HG02763 (cell line): ENCODE results near the gene NUP210L.
"Not testable (repeated sequence)": the region's sequence is repeated elsewhere in the genome, so short reads cannot be mapped to it uniquely, and the experiment has no call there.

Source experiments
- ATAC-seq: cut with Tn5 transposase; IDR thresholded peaks from one replicate; pipeline ENCODE4 v1.9.1; 2021; ENCODE audit warnings: mild to moderate bottlenecking, moderate library complexity; ENCODE audit not compliant: unreplicated experiment

Gene NUP210L

DNA sequence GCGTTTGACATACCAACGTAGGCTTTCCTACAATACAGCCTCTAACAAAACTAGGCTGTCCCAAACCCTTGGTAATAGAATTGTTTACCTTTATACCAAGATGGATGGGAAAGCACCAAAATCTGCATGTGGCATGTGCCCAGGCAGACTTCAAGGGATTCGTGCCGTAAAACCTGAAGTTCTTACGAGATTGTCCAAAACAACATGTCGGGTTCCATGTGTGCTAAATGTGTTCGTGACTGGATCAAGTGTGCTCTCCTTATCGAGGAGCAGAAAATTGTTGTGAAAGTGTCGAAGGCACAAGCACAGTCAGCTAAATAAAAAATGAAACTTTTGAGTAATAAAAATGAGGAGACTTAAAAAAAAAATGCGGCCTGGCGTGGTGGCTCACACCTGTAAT lies 159.2 kb downstream of the NUP210L start:
- ATAC-seq = no peak

DNA sequence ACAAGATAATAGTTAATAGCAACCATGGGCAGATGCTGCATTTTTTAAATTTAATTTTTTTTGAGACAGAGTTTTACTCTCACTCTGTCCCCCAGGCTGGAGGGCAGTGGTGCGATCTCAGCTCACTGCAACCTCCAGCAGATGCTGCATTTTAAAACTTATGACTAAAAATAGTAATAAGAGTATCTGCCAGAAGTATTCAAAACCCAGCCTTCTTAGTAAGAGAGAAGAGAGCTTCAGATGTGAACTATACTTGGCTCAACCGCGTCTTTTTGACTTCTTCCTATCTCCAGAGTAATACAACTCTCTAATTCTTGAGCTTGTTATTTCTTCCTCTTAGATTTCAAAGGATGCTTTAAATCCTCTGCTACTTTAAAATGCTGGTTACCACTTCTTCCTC lies 159.7 kb downstream of the NUP210L start:
- no peak for ATAC-seq

DNA sequence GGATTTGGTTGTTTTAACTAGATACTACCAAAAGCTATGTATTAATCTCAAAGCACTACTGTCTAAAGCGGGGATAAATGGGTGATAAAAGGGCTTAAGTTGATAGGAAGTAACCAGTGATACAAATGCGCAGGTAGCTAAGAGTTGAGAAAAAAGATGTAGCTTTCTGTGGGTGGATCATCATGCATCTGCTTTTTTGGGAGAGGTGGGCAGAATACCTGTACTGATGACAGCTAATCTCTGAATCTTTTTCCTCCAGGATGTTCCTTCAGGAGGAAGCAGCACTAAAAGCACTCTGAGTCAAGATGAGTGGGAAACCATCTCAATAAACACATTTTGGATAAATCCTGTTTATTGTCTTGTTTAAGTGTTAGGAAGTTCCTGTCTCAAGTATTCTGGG lies 163.1 kb downstream of the NUP210L start:
- ATAC-seq = no peak

DNA sequence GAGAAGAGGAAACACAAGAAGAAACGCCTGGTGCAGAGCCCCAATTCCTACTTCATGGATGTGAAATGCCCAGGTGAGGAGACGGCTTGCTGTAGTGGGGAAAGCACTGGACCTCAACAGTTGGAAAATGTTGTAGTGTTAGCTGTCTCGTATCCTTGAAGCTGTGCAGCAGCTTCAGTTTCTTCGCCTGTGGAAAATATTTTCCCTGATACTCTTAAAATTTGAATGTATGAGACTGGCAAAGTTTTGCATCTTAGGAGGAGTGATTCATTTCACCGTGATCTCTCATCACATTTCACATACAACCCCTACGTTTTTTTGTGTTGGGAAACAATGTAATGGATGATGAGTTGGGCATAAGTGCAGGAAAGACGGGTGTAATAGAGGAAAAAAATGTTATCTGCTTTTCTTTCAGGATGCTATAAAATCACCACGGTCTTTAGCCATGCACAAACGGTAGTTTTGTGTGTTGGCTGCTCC lies 163.7 kb downstream of the NUP210L start:
- ATAC-seq = no peak

DNA sequence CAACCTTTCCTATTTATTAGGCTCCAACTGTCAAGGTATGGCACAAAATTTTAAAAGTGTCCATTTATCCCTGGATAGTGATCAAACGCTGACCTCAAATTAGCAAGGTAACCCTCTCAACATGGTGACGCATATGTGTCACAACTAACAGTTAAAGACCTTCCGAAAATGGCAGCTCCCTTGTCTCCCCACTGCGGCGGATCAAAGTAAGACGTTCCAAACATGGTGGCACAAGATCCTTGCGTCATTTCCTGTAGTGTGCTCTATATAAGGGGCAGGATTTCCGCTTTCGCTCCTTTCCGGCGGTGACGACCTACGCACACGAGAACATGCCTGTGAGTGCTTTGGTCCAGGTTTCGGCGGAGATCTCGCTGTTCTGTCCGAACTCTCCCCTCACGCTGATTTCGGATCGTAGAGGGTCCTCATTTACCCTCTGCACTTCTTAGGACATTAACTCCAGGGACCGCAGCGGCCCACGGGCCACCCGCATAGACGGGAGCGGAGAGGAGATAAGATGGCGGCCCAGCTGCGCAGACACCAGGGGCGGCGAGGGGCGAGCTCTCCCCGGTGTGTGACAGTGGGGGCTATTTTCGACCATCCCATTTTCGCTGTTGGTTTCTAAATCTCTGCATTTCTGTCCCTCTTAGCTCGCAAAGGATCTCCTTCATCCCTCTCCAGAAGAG lies 164.3 kb downstream of the NUP210L start, which contains the start of gene RPS27:
TSS of gene RPS27 (plus strand) at position 295 of the 683 bp plus-strand sequence. CDS start at position 330, 35 bp downstream.
- peak; percentile 85 for ATAC-seq

DNA sequence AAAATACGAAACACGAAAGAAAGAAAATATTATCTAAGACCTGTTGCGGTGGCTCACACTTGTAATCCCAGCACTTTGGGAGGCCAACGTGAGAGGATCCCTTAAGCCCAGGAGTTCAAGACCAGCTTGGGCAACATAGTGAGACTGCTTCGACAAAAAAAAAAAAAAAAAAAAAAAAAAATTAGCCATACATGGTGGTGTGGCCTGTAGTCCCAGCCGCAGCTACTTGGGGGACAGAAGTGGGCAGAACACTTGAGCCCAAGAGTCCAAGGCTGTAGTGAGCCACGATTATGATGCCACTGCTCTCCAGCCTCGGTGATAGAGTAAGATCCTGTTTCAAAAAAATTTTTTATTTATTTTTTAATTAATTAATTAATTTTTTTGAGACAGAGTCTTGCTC lies 167.3 kb downstream of the NUP210L start:
- ATAC-seq = no peak

DNA sequence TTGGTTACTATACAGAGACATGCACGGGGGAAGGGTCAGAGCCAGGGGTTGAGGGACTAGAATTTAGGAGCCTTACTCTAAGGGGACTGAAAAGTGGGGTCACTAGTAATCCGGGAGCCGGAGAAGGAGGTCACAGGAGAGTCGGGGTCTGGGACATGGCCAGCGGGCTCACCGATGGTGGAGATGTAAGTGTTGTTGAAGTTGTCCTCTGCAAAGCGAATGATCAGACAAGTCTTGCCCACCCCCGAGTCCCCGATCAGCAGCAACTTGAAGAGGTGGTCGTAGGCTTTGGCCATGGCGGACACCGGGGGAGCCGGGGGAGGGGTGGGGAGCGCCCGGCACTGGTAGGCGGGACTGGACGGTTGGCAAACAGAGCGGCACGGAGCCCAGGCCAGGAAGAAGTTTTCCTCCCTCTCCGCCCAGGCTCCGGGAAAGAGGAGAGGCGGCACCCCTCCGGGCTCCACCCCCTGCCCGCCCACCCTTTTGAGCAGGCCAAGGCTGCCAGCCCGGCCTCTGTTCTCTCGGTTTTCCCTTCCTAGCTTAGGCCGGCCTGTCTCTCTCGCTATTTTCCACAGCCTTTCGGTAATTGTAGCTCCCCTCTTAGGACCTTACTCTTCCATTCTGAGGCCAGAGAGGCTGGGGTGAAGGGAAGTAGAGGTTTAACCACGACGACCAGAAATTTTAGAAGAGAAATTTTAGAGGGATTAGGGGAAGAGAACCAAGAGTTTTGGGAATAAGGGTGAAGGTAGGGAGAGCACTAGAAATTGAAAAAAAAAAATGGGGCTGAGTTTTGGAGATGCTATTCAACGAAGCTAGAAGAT lies 168.7 kb downstream of the NUP210L start, which contains the start of gene RAB13:
TSS of gene RAB13 (minus strand) at position 399 of the 821 bp plus-strand sequence. CDS start at position 296, 103 bp downstream.
- no peak for ATAC-seq

DNA sequence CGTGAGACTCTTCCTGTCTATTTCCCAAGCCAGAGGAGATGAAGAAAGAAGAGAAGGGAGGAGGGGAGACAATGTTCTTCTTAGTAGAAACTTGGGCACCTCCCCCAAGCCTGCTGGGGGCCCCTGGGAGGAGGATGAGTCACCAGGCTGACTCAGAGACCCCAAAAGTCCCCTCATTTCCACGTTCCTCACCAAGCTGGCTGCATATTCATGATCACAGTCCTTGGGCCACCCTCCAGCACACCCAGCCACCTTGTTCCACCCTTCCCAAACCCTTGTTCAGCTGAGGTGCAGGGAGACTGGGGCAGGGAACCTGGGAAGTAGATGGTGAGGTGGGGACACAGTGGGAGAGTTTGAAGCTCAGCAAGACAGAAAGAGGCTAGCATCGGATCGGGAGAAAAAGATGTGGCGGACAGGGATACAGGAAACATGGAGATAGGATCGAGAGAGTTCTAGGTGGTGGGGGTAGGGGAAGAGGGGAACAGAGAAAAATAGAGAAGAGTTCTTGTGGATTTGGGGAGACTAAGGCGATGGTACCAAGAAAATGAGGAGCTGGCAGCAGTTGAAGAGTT lies 169.4 kb downstream of the NUP210L start:
- ATAC-seq = no peak

DNA sequence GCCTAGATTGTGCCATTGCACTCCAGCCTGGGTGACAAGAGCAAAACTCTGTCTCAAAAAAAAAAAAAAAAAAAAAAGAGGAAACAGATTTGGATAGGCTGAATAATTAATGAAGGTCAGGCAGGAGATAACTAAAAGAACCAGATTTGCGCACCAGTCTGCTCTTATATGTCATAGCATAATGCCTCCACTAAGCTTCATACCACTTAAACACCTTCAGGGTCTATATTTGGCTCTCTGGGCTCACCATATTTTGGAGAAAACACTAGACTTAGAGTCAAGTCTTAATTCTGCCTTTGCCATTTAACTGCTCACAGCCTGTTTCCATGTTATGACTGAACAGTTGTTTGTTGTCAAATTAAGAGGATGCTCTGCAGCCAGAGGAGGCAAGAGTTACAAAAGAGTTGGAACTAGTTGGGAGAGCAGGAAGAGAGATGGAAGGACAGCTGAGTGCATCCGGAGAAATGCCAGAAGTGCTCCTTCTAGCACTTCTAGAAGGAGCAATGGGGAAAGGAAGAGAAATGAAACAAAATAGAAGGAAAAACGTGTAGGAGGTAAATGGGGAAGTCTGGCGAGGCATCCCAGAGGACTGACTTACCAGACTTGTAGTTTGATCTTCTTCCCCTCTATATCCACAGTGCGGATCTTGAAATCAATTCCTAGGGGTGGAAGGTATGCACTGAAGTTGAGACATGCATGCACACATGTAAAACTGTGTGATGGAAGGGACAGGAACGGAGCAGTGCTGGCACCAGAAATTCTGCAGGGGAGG lies 170.6 kb downstream of the NUP210L start:
- no peak for ATAC-seq

DNA sequence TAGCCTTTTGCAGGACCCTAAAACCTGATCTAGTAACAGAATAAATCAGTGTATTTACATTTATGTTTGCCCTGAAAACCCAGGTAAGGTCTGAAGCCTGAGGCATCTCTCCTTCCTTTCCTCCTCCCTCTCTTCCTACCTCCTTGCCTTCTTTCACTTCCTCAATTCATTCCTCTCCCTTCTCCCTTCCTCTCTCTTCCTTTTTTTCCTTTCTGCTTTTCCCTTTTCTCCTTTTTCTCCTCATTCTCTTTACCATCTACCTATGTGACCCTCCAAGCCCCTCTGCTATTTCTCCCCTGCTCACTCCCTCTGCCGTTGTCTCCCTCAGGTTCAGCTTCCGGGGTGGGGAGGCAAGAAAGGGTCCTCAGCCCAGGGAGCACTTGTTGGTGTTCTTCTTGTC lies 173.1 kb downstream of the NUP210L start:
- ATAC-seq = not testable (repeated sequence)

DNA sequence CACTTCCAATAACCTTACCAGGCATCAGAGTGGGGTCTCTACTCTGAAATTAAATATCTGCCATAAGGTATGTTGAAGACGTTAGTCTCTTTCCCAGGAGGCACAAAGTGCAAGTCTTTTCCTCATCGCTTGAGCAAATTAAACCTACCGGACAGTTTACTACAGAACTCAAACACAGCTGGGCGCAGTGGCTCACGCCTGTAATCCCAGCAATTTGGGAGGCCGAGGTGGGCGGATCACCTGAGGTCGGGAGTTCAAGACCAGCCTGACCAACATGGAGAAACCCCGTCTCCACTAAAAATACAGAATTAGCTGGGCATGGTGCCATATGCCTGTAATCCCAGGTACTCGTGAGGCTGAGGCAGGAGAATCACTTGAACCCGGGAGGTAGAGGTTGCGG lies 175.8 kb downstream of the NUP210L start:
- ATAC-seq = not testable (repeated sequence)

DNA sequence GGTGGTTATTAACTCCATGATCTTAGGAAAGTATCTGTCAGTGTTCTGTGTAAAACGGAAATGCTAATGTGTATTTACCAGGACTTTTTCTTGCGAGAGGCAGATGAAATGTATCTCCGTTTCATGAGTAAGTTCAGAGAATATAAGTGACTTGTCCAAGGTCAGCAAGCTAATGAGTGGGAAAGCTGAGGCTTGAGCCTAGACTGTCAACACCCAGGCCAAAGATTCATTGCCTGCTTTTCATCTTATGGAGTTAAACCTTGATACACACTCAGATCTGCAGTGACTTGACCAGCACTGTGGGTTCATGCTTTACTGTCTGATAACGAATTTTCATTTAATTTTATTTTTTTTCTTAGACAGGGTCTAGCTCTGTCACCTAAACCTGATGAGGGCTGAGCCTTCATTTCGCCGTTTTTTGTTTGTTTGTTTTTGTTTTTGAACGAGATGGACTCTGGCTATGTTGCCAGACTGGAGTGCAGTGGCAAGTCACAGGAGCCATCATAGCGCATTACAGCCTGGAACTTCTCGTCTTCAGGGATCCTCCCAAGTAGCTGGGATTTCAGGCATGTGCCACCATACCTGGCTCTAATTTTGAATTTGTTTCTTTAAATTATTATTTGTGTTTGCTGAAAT lies 176.5 kb downstream of the NUP210L start:
- no peak for ATAC-seq

DNA sequence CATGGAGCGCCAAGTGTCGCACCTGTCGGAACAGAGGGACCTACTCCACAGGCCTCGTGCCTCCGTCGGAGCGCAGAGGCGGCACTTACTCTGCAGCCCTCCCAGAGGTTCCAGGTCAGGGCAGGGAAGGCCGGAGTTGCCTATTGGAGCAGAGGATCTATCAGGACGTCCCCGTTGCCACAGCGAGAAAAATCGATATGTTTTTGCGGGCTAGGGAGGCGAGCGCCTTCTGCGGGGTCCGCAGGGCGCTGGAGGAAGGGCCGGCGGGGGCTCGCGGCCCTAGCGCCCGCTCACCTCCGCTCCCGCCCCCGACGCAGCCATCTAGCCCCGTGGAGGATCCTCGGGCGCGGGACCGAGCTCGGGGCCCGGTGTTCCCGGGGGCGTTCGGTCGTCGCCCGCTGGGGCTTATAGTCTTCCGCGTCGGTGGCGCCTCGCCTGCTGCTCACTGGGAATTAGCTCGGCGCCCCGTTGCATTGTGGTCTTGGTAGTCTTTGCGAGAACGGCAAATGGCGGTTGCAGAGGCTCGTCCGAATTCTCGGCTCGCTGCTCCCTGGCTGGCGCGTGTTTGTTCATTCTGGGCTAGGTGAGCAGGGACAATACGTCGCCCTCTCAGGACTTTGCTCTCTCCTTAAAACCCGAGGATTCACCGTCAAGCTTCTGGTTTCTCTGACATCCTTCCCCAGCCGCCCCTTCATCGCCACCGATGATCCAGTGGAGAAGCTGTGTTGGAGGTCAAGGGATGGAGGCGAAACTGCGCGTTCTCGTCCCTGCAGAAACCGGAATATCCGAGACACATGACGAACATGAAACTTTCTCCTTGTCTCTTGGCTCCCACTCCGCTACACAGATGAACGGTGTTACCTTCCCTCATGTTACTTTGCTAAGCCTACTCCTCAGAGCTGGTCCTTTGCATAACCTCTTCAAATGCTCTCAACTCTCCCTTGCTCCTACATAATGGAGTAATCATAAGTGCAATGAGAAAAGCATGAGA lies 177.3 kb downstream of the NUP210L start, which contains the start of gene JTB:
TSS of gene JTB (minus strand) at position 425 of the 991 bp plus-strand sequence. CDS start at position 3, 422 bp downstream.
- ATAC-seq = peak; percentile 76

DNA sequence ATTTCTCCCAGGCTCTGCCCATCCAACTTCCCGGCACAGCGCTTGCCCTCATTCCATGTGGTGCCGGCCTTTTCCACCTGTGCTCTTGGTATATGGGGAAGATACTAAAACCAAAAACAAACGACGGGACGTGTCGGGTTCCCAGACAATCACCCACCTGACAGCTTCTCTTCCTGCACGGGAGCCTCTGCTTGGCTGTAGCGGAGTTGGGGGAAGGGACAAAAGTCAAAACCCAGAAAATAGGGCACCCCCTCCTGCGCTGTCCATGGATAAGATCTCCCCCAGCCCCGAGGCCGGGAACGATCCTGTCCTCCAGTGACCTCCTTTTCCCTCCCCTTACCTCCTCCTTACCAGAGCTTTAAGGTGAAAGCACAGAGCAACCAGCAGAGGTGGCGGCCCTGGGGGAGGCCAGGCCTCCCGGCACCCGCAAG lies 178.0 kb downstream of the NUP210L start:
- ATAC-seq = no peak

DNA sequence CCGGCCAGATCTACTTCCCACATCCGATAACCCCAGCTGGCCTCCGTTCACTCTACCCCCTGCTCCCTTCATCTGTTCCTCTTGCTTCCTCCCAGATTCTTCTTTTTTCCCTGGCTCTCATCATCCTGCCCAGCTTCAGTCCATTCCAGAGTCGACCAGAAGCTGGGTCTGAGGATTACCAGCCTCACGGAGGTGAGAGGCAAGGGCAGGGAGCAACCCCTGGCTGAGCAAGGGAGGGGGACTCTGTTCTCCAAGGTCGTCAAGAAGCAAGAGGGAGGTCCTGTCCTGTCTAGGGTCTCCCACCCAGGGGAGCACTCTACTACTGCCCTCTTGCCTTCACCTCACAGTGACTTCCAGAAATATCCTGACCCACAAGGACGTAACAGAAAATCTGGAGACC lies 181.3 kb downstream of the NUP210L start:
- ATAC-seq = no peak

DNA sequence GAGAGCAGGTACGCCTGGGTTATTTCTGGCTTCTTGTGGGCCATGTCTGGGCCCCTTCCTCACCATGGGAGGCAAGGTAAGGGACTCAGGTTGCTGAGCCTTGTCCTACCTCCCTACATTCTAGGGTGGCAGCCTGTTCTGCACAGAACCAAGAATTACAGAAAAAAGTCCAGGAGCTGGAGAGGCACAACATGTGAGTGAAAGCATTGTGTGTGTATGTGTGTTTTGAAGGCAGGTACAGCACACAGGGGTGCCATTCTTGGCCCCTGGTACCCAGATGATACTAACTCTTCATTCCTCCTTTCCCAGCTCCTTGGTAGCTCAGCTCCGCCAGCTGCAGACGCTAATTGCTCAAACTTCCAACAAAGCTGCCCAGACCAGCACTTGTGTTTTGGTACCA lies 181.8 kb downstream of the NUP210L start:
- no peak for ATAC-seq

DNA sequence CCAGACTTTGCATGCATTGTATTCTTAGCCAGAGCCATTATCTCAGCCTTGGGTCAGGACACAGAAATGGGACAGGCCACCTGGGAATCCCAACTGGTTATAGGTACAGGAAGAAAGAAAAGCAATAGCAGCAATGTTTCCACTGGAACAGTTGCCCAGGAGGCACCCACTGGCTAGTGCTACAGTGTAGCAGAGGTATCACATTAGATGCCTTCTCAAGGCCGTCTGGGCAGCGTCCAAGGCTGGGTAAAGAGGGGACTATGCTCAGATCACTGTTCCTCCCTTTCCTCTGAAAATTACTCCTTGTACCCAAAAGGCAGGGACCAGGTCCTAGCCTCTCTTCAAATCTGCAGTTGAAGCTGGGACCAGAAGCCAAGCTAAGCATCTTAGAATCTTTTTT lies 184.5 kb downstream of the NUP210L start:
- ATAC-seq = no peak

DNA sequence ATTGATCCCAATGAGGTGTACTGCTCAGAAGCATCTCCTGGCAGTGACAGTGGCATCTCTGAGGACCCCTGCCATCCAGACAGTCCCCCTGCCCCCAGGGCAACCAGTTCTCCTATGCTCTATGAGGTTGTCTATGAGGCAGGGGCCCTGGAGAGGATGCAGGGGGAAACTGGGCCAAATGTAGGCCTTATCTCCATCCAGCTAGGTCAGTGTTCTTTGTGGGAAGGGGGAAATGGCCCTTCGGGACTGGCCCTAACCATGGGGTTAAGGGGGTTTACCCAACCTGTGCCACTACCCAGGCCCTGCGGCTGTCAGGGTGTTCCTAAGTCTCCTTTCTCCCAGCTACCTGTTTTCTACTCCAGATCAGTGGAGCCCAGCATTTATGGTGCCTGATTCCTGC lies 185.9 kb downstream of the NUP210L start:
- no peak for ATAC-seq

DNA sequence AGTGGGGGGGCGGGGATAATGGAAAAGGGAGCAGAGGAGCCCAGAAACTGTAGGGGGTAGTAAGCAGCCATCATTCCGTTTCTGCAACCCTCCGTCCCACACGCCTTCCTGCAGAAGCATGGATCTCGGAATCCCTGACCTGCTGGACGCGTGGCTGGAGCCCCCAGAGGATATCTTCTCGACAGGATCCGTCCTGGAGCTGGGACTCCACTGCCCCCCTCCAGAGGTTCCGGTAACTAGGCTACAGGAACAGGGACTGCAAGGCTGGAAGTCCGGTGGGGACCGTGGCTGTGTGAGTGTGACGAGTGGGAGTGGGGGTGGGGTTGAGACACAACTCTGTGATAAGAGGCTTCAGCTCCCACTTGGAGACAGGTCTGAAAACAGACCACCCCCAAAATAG lies 186.5 kb downstream of the NUP210L start:
- no peak for ATAC-seq
